Tibial nerve (tissue), 4 donors: ENCODE data around the gene KCNK4. TPM values are rescaled to one million over a fixed set of nuclear protein-coding genes. Genes with fewer than 3 reads are reported as not detected.

Experiments
- DNase-seq, 2 donors: peaks; one replicate each; pipeline ENCODE4 v3.0.0-alpha.2; 2019; ENCODE audit warnings: low spot score in 2 of 2
- H3K27ac ChIP-seq, 4 donors: fragments of 200-600 bp; sonication (generic) in 3 of 4; one replicate each; pipeline ENCODE4 v1.5.1; 2017 to 2019; ENCODE audit warnings: mild to moderate bottlenecking in 1 of 4
- H3K27me3 ChIP-seq, 2 donors: fragments of 200-600 bp; sonication (generic) in 1 of 2; one replicate each; pipeline versions ENCODE4 v1.5.1 to v1.6.0; 2017 to 2019
- H3K36me3 ChIP-seq, 3 donors: fragments of 200-600 bp; sonication (generic); one replicate each; pipeline ENCODE4 v1.5.1; 2018 to 2019
- H3K4me1 ChIP-seq, 4 donors: fragments of 200-600 bp; sonication (generic) in 3 of 4; one replicate each; pipeline ENCODE4 v1.5.1; 2017 to 2019
- H3K4me3 ChIP-seq, 4 donors: fragments of 200-600 bp; sonication (generic) in 3 of 4; one replicate each; pipeline ENCODE4 v1.5.1; 2017 to 2019; ENCODE audit warnings: mild to moderate bottlenecking in 1 of 4, moderate library complexity in 1 of 4
- H3K9me3 ChIP-seq, 4 donors: fragments of 200-600 bp; sonication (generic) in 3 of 4; one replicate each; pipeline ENCODE4 v1.5.1; 2017 to 2019
- EP300 ChIP-seq, 2 donors: sonication (generic); formaldehyde crosslinking; IDR thresholded peaks; one replicate each; pipeline ENCODE4 v1.6.1; 2017; ENCODE audit warnings: antibody characterized with exemption in 2 of 2, mild to moderate bottlenecking in 1 of 2
- POLR2A ChIP-seq, 2 donors: fragments of 450-650 bp; IDR thresholded peaks; one replicate each; pipeline ENCODE4 v1.6.1; 2017; ENCODE audit warnings: antibody characterized with exemption in 2 of 2, mild to moderate bottlenecking in 2 of 2, moderate library complexity in 2 of 2
- WGBS, 2 donors: methylation state at CpG; one replicate each; pipeline ENCODE4 v1.1.5; 2018; 5-methylcytosine and 5-hydroxymethylcytosine counted together
- total RNA-seq, 4 donors: library from RNA; depleted of rRNA; stranded (reverse); fragments of >200 nt; gene quantifications; one replicate each; pipeline ENCODE4 v1.1.0, GENCODE V29; 2016
- TF ChIP-seq, protein P1 (sequence below), 5 experiments: fragments of 200-600 bp in 3 of 5; fragments of 450-650 bp in 2 of 5; sonication (generic) in 3 of 5; IDR thresholded peaks; one replicate each; pipeline ENCODE4 v1.5.1; 2016 to 2019; ENCODE audit warnings: antibody characterized with exemption in 5 of 5, mild to moderate bottlenecking in 3 of 5, moderate library complexity in 2 of 5

The KCNK4 gene
- total RNA-seq, 4 donors from 2014 or later = 1.2 TPM; not detected in 3

GRCh38 chr11:64324692-64325469 is 33.8 kb downstream of the KCNK4 start:
- DNase-seq = no peak
- WGBS, 2 donors = 80% methylated on average over 11 of the region's 11 CpGs
- H3K4me1 ChIP-seq = peaks cover 0 to 16% (median 2%) of the 10 kb centered on the region in 4 donors
- peaks cover 0 to 34% (median 11%) of the 10 kb centered on the region in 3 donors for H3K36me3 ChIP-seq
- no peak for TF ChIP-seq EP300 (IDR thresholded peaks at IDR 0.05)
- no peak for TF ChIP-seq POLR2A (IDR thresholded peaks at IDR 0.05)
- TF ChIP-seq, protein P1, sequence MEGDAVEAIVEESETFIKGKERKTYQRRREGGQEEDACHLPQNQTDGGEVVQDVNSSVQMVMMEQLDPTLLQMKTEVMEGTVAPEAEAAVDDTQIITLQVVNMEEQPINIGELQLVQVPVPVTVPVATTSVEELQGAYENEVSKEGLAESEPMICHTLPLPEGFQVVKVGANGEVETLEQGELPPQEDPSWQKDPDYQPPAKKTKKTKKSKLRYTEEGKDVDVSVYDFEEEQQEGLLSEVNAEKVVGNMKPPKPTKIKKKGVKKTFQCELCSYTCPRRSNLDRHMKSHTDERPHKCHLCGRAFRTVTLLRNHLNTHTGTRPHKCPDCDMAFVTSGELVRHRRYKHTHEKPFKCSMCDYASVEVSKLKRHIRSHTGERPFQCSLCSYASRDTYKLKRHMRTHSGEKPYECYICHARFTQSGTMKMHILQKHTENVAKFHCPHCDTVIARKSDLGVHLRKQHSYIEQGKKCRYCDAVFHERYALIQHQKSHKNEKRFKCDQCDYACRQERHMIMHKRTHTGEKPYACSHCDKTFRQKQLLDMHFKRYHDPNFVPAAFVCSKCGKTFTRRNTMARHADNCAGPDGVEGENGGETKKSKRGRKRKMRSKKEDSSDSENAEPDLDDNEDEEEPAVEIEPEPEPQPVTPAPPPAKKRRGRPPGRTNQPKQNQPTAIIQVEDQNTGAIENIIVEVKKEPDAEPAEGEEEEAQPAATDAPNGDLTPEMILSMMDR (IDR thresholded peaks at IDR 0.05) = no peak
- H3K9me3 ChIP-seq = peaks cover 0 to 5% (median 0%) of the 10 kb centered on the region in 4 donors
- no peaks in the 10 kb centered on the region for H3K27me3 ChIP-seq
- H3K27ac ChIP-seq = no peak overlapping the region
- H3K4me3 ChIP-seq = no peak overlapping the region

- Histone ChIP-seq H3K9me3 (peaks cover 0 to 5% (median 0%) of the 10 kb centered on the region in 4 donors), H3K4me1 (peaks cover 0 to 32% (median 10%) of the 10 kb centered on the region in 4 donors), H3K36me3 (peaks cover 0 to 11% (median 0%) of the 10 kb centered on the region in 3 donors), H3K27ac (no peak overlapping the region), H3K27me3 (no peaks in the 10 kb centered on the region), H3K4me3 (no peak overlapping the region)
- TF ChIP-seq EP300 (IDR thresholded peaks at IDR 0.05) (no peak), POLR2A (IDR thresholded peaks at IDR 0.05) (no peak)
- TF ChIP-seq, protein P1 (IDR thresholded peaks at IDR 0.05) = no peak
- no peak for DNase-seq
- 91 to 94% methylated on average over 2 of the region's 2 CpGs for WGBS, 2 donors
These were observed 36.3 kb downstream of the KCNK4 start for GRCh38 chr11:64327375-64327774.

DNA sequence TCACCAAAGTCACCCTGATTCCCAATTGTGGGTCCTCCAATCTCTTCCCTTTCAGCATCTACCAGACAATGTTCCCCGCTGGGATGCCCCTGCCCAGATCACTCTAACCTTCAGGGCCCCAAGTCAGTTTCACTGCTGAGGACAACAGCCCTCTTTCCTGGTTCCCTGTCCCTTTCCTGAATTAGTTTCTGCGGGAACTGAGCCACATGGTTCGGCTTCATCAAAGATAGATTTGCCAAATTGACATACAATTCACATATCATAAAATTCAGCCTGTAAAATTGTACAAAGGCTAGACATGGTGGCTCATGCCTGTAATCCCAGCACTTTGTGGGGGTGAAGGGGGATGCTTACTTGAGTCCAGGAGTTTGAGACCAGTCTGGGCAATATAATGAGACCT is 36.9 kb downstream of the KCNK4 start:
- WGBS, 2 donors = 77 to 86% methylated on average over 3 of the region's 3 CpGs
- H3K27ac ChIP-seq = no peak overlapping the region
- peaks cover 0 to 5% (median 0%) of the 10 kb centered on the region in 4 donors for H3K9me3 ChIP-seq
- TF ChIP-seq, protein P1 (IDR thresholded peaks at IDR 0.05) = no peak
- no peak for TF ChIP-seq POLR2A (IDR thresholded peaks at IDR 0.05)
- TF ChIP-seq EP300 (IDR thresholded peaks at IDR 0.05) = no peak
- peaks cover 0 to 30% (median 11%) of the 10 kb centered on the region in 4 donors for H3K4me1 ChIP-seq
- no peak overlapping the region for H3K4me3 ChIP-seq
- H3K27me3 ChIP-seq = no peaks in the 10 kb centered on the region
- peaks cover 0 to 5% (median 0%) of the 10 kb centered on the region in 3 donors for H3K36me3 ChIP-seq
- no peak for DNase-seq

GRCh38 chr11:64330888-64331287 is 39.8 kb downstream of the KCNK4 start:
- Histone ChIP-seq H3K9me3 (peaks cover 0 to 5% (median 0%) of the 10 kb centered on the region in 4 donors), H3K4me1 (peaks cover 0 to 30% (median 11%) of the 10 kb centered on the region in 4 donors), H3K27me3 (no peaks in the 10 kb centered on the region), H3K4me3 (no peak overlapping the region), H3K27ac (no peak overlapping the region), H3K36me3 (no peaks in the 10 kb centered on the region)
- WGBS, 2 donors = 75 to 80% methylated on average over 11 of the region's 11 CpGs
- no peak for DNase-seq
- TF ChIP-seq, protein P1 (IDR thresholded peaks at IDR 0.05) = no peak
- TF ChIP-seq EP300 (IDR thresholded peaks at IDR 0.05) (no peak), POLR2A (IDR thresholded peaks at IDR 0.05) (no peak)
